GM19240 (cell line): ENCODE measurements around the gene TAGLN.
"Not testable (repeated sequence)": the region's sequence is repeated elsewhere in the genome, so short reads cannot be mapped to it uniquely, and the experiment has no call there.

Experiments
- DNase-seq: peaks from one replicate; pipeline ENCODE4 v3.0.0; 2011; ENCODE audit warnings: low spot score; ENCODE audit not compliant: insufficient read length

TAGLN gene

GRCh38 chr11:117195761-117196160, 3.4 kb upstream of the TAGLN start:
- DNase-seq, result no peak

GRCh38 chr11:117197006-117197405, 2.2 kb upstream of the TAGLN start:
- DNase-seq, result no peak

GRCh38 chr11:117197516-117198456, 1.4 kb upstream of the TAGLN start:
- DNase-seq, result no peak

GRCh38 chr11:117198613-117199012, 557 bp upstream of the TAGLN start:
- no peak for DNase-seq

- no peak for DNase-seq
Observed at GRCh38 chr11:117199916-117200812, 994 bp downstream of the TAGLN start.

- DNase-seq, result no peak
Observed at GRCh38 chr11:117200813-117201657, 1.9 kb downstream of the TAGLN start.

- no peak for DNase-seq
Observed at GRCh38 chr11:117201658-117202305, 2.6 kb downstream of the TAGLN start.

- no peak for DNase-seq
Observed at GRCh38 chr11:117202386-117203068, 3.4 kb downstream of the TAGLN start.

- DNase-seq, result no peak
Observed at GRCh38 chr11:117203069-117203407, 3.9 kb downstream of the TAGLN start.

GRCh38 chr11:117204283-117205080, 5.3 kb downstream of the TAGLN start:
- DNase-seq, result no peak

GRCh38 chr11:117205211-117205818, 6.1 kb downstream of the TAGLN start:
- DNase-seq, result no peak

- not testable (repeated sequence) for DNase-seq
Observed at GRCh38 chr11:117206111-117206510, 6.9 kb downstream of the TAGLN start.

- DNase-seq, result not testable (repeated sequence)
Observed at GRCh38 chr11:117206859-117207258, 7.7 kb downstream of the TAGLN start.

GRCh38 chr11:117207481-117207880, 8.3 kb downstream of the TAGLN start:
- not testable (repeated sequence) for DNase-seq

- not testable (repeated sequence) for DNase-seq
Observed at GRCh38 chr11:117208710-117209109, 9.5 kb downstream of the TAGLN start.

GRCh38 chr11:117209351-117210125, 10.4 kb downstream of the TAGLN start:
- DNase-seq, result not testable (repeated sequence)

GRCh38 chr11:117210620-117211019, 11.4 kb downstream of the TAGLN start:
- no peak for DNase-seq

GRCh38 chr11:117212697-117213355, 13.7 kb downstream of the TAGLN start:
- no peak for DNase-seq
